ENCODE results near the gene RAP1GAP. TPM values are rescaled to one million over a fixed set of nuclear protein-coding genes. Genes with fewer than 3 reads are reported as not detected.
A peak's percentile ranks its signal among the peaks of the same experiment; 100 is the strongest.

Gene RAP1GAP
- total RNA-seq, 2 donors from 2014 or later = 45.2 to 53.1 TPM

DNA sequence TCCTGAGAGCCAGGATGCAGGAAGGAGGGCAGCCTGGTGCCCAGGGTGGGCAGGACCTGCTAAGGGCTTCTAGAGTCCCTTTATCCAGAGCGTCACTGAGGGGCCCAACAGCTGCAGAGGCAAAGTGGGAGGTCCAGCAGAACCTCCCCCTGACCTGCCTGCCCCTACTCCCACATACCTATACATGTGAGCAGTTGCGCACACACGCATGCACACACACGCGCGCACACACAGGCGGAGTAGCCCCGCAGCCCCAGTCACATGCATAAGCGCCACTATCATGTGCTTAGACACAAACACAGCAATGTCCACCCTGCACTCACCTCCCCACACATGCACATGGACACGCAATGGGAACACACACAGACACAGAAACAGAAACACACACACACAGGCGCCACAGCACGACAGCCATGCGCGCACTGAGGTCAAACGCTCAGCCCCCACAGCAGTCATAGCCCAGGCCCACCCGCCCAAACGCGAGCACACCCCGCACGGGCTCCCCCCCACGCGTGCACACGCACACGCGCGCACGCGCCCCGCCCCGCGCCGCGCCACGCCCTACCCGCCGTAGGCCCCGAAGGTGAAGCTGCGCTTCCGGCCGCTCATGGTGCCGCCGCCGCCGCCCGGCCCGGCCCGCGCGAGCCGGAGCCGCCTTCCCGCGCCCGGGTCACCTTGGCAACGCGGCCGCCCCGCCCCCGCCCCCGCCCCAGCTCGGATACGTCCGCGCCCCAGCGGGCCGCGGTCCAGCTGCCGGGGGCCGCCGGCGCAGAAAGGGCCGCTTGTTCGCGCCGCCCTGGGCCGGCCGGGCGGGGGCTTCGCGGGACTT, 17.7 kb downstream of the RAP1GAP start:
- intact Hi-C loops (cut with DNase I, micrococcal nuclease) = loop anchor here in 1 of 2 donors (10.0 kb wide), 1 partner anchor 427 kb away; no protein-coding TSS in a partner anchor
- DNase-seq = peak in 1 of 2 donors; percentile 55
- peak; percentile 85 for ATAC-seq

DNA sequence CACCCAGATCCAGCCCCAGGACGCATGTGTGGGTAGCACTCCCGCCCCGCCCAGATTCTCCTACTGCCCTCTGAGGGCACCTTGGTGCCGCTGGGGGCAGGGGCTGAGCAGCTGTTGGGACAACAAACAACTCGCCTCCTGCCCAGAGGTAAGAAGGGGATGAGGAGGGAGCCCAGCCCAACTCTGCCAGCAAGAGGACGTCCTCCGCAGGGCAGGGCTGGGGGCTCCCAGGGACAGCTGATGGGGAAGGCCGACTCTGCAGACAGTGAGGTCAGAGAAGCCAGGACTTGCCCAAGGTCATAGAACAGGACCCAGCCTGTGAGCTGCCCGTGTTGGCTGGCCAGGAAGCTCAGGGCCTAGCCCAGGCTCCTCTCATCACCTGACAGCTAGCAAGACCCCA, 18.8 kb downstream of the RAP1GAP start:
- intact Hi-C loops (cut with DNase I, micrococcal nuclease) = loop anchor here in 1 of 2 donors (10.0 kb wide), 1 partner anchor 426 kb away; no protein-coding TSS in a partner anchor
- DNase-seq (no peak), ATAC-seq (no peak)

GRCh38 chr1:21649315-21649714, 19.8 kb downstream of the RAP1GAP start:
- intact Hi-C loops (cut with DNase I, micrococcal nuclease) = no loop called here
- ATAC-seq (no peak), DNase-seq (no peak)

GRCh38 chr1:21648791-21649190, 20.4 kb downstream of the RAP1GAP start:
- DNase-seq = no peak
- ATAC-seq = no peak
- intact Hi-C loops (cut with DNase I, micrococcal nuclease) = no loop called here

- DNase-seq (no peak), ATAC-seq (no peak)
- intact Hi-C loops (cut with DNase I, micrococcal nuclease) = no loop called here
Observed at GRCh38 chr1:21648352-21648730, 20.8 kb downstream of the RAP1GAP start.

- intact Hi-C loops (cut with DNase I, micrococcal nuclease) = no loop called here
- ATAC-seq (peak; percentile 66), DNase-seq (peak; percentile 53 to 71)
Observed at GRCh38 chr1:21647431-21648351, 21.5 kb downstream of the RAP1GAP start.

- no peak for ATAC-seq
- intact Hi-C loops (cut with DNase I, micrococcal nuclease) = no loop called here
Observed at GRCh38 chr1:21645550-21645949, 23.6 kb downstream of the RAP1GAP start.

DNA sequence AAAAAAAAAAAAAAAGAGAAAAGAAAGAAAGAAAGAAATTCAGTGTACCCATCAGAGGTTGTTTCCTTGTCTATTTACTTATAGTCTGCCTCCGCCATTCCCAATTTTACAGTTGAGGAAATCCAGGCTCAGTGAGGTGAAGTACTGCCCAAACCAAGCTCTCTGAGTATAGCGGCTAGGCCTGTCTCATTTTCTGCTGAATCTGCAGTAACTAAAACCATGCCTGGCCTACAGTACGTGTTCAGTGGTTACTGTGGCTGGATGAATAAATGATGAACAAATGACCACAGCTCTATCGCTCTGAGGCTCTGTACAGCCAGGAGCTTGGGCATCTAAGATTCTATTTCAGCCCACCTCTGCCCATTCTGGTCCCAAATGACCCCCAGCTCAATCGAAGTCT, 24.3 kb downstream of the RAP1GAP start:
- intact Hi-C loops (cut with DNase I, micrococcal nuclease) = no loop called here
- no peak for ATAC-seq
- DNase-seq = no peak

More at GRCh38 chr1:21645550-21645949, 23.6 kb downstream of the RAP1GAP start:
- DNase-seq = no peak

DNA sequence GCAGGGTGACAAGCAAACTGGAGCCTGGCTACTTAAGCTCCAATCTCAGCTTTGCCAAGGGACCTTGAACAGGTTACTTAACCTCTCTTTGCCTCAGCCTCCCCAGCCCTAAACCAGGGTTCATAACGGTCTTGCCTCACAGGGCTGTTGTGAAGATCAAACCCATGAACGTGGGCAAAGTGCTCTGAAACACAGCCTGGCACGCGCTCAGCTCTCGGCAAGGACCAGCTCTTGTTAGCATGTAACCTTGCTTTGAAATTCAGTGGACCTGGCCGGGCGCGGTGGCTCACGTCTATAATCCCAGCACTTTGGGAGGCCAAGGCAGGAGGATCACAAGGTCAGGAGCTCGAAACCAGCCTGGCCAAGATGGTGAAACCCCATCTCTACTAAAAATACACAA, 24.8 kb downstream of the RAP1GAP start:
- DNase-seq (no peak), ATAC-seq (no peak)
- intact Hi-C loops (cut with DNase I, micrococcal nuclease) = no loop called here

DNA sequence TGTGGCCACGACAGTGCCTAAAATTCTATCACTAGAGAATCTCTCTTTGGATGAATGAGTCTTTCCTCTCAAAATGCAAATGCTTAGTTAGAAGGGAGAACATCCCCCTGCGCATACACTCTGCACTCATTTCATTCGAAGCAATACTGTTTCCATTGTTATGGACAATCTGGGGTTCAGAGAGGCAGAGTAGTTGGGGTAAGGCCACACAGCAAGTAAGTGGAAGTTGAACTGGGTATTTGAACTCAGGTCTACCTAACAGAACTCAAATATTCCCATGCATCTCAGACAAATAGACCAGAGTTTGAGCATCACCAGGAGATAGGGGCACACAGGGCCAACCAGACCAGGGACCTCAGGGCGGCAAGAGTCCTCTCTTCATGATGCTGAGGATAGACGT, 25.5 kb downstream of the RAP1GAP start:
- DNase-seq (no peak), ATAC-seq (no peak)
- intact Hi-C loops (cut with DNase I, micrococcal nuclease) = no loop called here

DNA sequence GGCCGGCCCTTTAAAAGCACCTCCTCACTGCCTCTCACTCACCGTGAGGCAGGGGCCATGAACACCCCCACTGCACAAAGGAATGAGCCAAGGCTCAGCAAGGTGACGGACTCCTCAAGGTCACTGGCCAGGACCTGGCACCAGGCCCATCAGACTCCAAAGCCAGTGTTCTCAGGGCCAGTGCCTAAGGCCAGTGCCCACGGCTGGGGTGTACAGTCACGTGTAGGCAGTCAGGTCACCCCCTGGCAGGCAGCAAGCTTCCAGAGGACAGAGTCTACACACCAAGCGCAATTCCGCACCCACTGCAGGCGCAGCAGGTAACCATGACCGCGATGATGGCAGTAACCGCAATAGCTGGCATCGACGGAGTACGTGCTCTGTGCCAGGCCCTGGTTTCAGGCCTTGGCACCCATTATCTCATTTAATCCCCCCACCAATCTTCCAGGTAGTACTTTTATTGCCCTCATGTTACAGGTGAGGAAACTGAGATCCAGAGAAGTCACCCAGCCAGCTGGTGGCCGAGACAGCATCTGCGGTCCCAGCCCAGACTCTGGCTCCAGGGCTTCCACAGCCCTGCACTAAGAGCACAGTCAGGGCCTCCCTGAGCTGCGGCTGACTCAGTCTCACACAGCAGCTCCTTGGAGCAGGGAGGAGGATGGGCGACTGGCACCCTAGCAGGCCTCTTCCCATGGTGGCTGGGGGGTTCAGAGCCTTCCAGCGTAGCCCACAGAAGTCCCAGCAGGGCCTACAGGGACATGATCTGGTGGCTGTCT, 27.0 kb downstream of the RAP1GAP start:
- ATAC-seq (no peak), DNase-seq (no peak)
- intact Hi-C loops (cut with DNase I, micrococcal nuclease) = no loop called here

- ATAC-seq = no peak
- intact Hi-C loops (cut with DNase I, micrococcal nuclease) = no loop called here
- DNase-seq = no peak
Observed at GRCh38 chr1:21641537-21641936, 27.6 kb downstream of the RAP1GAP start.

DNA sequence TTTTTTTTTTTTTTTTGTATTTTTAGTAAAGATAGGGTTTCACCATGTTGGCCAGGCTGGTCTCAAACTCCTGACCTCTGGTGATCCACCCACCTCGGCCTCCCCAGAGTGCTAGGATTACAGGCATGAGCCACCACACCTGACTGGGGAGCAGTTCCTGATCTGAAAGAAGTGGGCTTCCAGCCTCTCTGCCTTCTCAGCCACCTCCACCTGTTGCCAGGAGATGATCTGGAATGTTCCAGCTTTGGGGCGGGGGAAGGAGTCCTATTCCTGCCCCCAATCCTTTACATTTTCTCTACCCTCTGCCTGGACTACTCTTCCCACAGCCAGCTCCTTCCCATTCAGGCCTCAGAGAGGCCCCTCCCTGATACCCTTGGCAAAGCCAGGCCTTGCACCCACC, 28.1 kb downstream of the RAP1GAP start:
- intact Hi-C loops (cut with DNase I, micrococcal nuclease) = no loop called here
- DNase-seq = no peak
- ATAC-seq = no peak

- intact Hi-C loops (cut with DNase I, micrococcal nuclease) = no loop called here
Observed at GRCh38 chr1:21640653-21641052, 28.5 kb downstream of the RAP1GAP start.

DNA sequence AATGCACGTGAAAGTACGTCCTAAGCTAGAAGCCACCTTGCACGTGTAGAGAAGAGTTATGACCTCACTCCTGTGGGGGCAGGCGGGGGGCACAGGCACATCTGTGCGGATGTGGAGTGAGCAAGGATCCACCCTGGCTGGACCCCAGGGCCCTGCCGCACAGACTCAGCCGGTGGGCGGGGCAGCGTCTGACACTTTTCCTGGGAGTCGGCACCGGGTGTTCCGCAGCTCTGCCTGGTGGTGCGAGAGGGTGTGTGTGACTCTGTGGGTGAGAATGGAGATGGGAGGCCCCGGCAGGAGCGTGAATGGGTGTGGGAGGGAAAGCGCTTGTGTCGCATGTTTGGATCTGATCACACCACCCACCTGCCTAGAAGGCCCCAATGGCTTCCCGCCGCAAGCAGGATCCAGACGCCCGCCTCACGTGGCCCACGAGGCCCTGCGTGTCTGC, 29.5 kb downstream of the RAP1GAP start:
- intact Hi-C loops (cut with DNase I, micrococcal nuclease) = no loop called here

More at GRCh38 chr1:21640653-21641052, 28.5 kb downstream of the RAP1GAP start:
- DNase-seq (no peak), ATAC-seq (no peak)

GRCh38 chr1:21638531-21639341, 30.4 kb downstream of the RAP1GAP start:
- ATAC-seq (peak; percentile 29), DNase-seq (no peak)
- intact Hi-C loops (cut with DNase I, micrococcal nuclease) = no loop called here

More for the DNA sequence above, 29.5 kb downstream of the RAP1GAP start:
- DNase-seq = peak in 1 of 2 donors; percentile 48
- peak; percentile 67 for ATAC-seq

DNA sequence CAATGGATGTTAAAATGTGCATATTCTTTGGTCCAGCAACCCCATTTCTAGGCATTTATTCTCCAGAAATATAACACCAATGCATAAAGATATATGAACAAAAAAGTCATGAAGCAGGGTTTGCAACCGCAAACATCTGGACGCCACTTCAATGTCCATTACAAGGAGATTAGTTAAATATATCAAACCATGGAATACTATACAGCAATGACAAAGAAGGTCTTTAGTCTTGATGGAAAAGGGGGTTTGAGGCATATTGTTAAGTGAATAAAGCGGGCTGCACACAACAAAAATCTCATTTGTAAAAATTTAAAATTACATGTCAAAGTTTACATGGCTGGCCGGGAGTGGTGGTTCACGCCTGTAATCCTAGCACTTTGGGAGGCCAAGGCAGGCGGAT, 31.6 kb downstream of the RAP1GAP start:
- no peak for ATAC-seq
- intact Hi-C loops (cut with DNase I, micrococcal nuclease) = no loop called here

GRCh38 chr1:21636029-21636428, 33.1 kb downstream of the RAP1GAP start:
- intact Hi-C loops (cut with DNase I, micrococcal nuclease) = no loop called here
- DNase-seq (no peak), ATAC-seq (no peak)

More for the DNA sequence above, 31.6 kb downstream of the RAP1GAP start:
- no peak for DNase-seq
